Endothelial cell of umbilical vein (primary cell): ENCODE results near the gene LYZL6. TPM values are rescaled to one million over a fixed set of nuclear protein-coding genes. Genes with fewer than 3 reads are reported as not detected.

Source experiments
- BruUV-seq: library from RNA; stranded (reverse); fragments of 400-500 nt; replicated peaks from 2 replicates; lab custom pipeline; 2021; lab: Mats Ljungman, UMichigan
- CTCF ChIA-PET: fragments of 300-600, 350-600 bp; sonication (Branson Sonifier 250); formaldehyde crosslinking; loops from one replicate; lab custom pipeline; 2021; ENCODE audit warnings: antibody characterized with exemption, inconsistent platforms; lab: Charles Lee
- POLR2A ChIA-PET: fragments of 300-600, 350-600 bp; sonication (Branson Sonifier 250); formaldehyde crosslinking; loops from one replicate; lab custom pipeline; 2021; ENCODE audit warnings: antibody characterized with exemption, inconsistent platforms; lab: Charles Lee
- DNase-seq: peaks from one replicate; pipeline ENCODE4 v3.0.0-alpha.2; 2011; ENCODE audit warnings: low read depth, low spot score
- FAIRE-seq: peaks from 2 replicates; lab custom pipeline; 2011; peaks lifted over from hg19 to GRCh38; lab: Jason Lieb, UNC
- H2AFZ ChIP-seq: 2 replicates; pipeline ENCODE4 v1.6.0; 2012; ENCODE audit warnings: low read depth, low read length, control low read depth, inconsistent platforms
- H3K27ac ChIP-seq: 2 replicates; pipeline ENCODE4 v1.5.1; 2011; ENCODE audit warnings: low read depth, mild to moderate bottlenecking, control low read depth, low read length, moderate library complexity; ENCODE audit not compliant: insufficient read depth
- H3K27me3 ChIP-seq, 2 experiments: 2 replicates each; pipeline versions ENCODE4 v1.6.0 to v1.6.1; 2011; ENCODE audit warnings: low read length in 2 of 2, mixed read lengths in 1 of 2; ENCODE audit not compliant: control insufficient read depth in 2 of 2, insufficient read depth in 2 of 2
- H3K36me3 ChIP-seq, 2 experiments: 2 replicates in 1 of 2; 3 replicates in 1 of 2; pipeline ENCODE4 v1.5.1; 2011; ENCODE audit warnings: low read length in 2 of 2, mild to moderate bottlenecking in 1 of 2, moderate library complexity in 1 of 2; ENCODE audit not compliant: control insufficient read depth in 2 of 2, insufficient read depth in 2 of 2; ENCODE audit errors: extremely low read depth in 1 of 2
- H3K4me1 ChIP-seq: 3 replicates; pipeline ENCODE4 v1.5.1; 2011; ENCODE audit warnings: mild to moderate bottlenecking, low read length; ENCODE audit not compliant: control insufficient read depth, insufficient read depth; ENCODE audit errors: extremely low read depth
- H3K4me2 ChIP-seq: 2 replicates; pipeline ENCODE4 v1.6.1; 2011; ENCODE audit warnings: low read length, control low read depth, mixed read lengths; ENCODE audit not compliant: insufficient read depth
- H3K4me3 ChIP-seq, 3 experiments: fragments of 200-600 bp in 1 of 3; sonication (generic), shearing (Covaris generic) in 1 of 3; replicated peaks in 1 of 3; 2 replicates each; pipeline ENCODE4 v1.5.1; 2011 to 2016; ENCODE audit warnings: control low read depth in 3 of 3, low read length in 3 of 3, mild to moderate bottlenecking in 2 of 3, inconsistent platforms in 1 of 3, low read depth in 1 of 3, moderate library complexity in 1 of 3; ENCODE audit not compliant: insufficient read depth in 1 of 3
- H3K79me2 ChIP-seq: 2 replicates; pipeline ENCODE4 v1.6.0; 2012; ENCODE audit warnings: low read length, inconsistent platforms; ENCODE audit not compliant: control insufficient read depth, insufficient read depth
- H3K9ac ChIP-seq: replicated peaks from 2 replicates; pipeline ENCODE3; 2011; ENCODE audit warnings: low read length, control low read depth; ENCODE audit not compliant: insufficient read depth; ENCODE audit errors: extremely low read depth
- H3K9me1 ChIP-seq: replicated peaks from 3 replicates; pipeline ENCODE4 v1.6.0; 2011; ENCODE audit warnings: mild to moderate bottlenecking, low read length; ENCODE audit not compliant: control insufficient read depth, insufficient read depth; ENCODE audit errors: extremely low read depth
- H3K9me3 ChIP-seq: replicated peaks from 2 replicates; pipeline ENCODE4 v1.5.1; 2012; ENCODE audit warnings: low read length, inconsistent platforms; ENCODE audit not compliant: control insufficient read depth, insufficient read depth
- H4K20me1 ChIP-seq: replicated peaks from 2 replicates; pipeline ENCODE3; 2011; ENCODE audit warnings: mild to moderate bottlenecking, low read length; ENCODE audit not compliant: control insufficient read depth, insufficient read depth; ENCODE audit errors: extremely low read depth
- CTCF ChIP-seq, 2 donors: IDR thresholded peaks; 1 replicate in 1 of 2; 2 replicates in 1 of 2; pipeline ENCODE4 v1.5.1; 2011; ENCODE audit warnings: low read length in 2 of 2, mild to moderate bottlenecking in 2 of 2, moderate library complexity in 2 of 2, control low read depth in 1 of 2, inconsistent platforms in 1 of 2, low read depth in 1 of 2; ENCODE audit not compliant: insufficient read depth in 1 of 2; ENCODE audit errors: extremely low read depth in 1 of 2
- EZH2 ChIP-seq: IDR thresholded peaks from 2 replicates; pipeline ENCODE4 v1.6.1; 2012; ENCODE audit warnings: borderline replicate concordance, low read depth, mild to moderate bottlenecking, moderate library complexity, low read length, inconsistent platforms; ENCODE audit not compliant: severe bottlenecking
- FOS ChIP-seq: IDR thresholded peaks from 2 replicates; pipeline ENCODE4 v1.6.1; 2011; ENCODE audit warnings: mild to moderate bottlenecking, low read length, moderate library complexity, borderline replicate concordance; ENCODE audit not compliant: insufficient read depth
- GATA2 ChIP-seq: IDR thresholded peaks from 2 replicates; pipeline ENCODE4 v1.7.0; 2011; ENCODE audit warnings: low read depth, mild to moderate bottlenecking, moderate library complexity, mixed read lengths, low read length; ENCODE audit not compliant: insufficient read length, insufficient read depth
- JUN ChIP-seq: IDR thresholded peaks from 2 replicates; pipeline ENCODE4 v1.6.1; 2011; ENCODE audit warnings: borderline replicate concordance, low read depth; ENCODE audit not compliant: insufficient read length, insufficient read depth
- MAX ChIP-seq: IDR thresholded peaks from 2 replicates; pipeline ENCODE4 v1.6.1; 2011; ENCODE audit not compliant: insufficient read depth, insufficient read length
- MYC ChIP-seq: IDR thresholded peaks from one replicate; pipeline ENCODE4 v1.6.1; 2011; ENCODE audit warnings: mild to moderate bottlenecking, low read depth, low read length
- POLR2A ChIP-seq: IDR thresholded peaks from 2 replicates; pipeline ENCODE4 v1.6.1; 2012; ENCODE audit warnings: low read depth, mild to moderate bottlenecking, control low read depth, low read length
- POLR2AphosphoS5 ChIP-seq: IDR thresholded peaks from 2 replicates; pipeline ENCODE4 v1.6.1; 2012; ENCODE audit warnings: low read depth, mild to moderate bottlenecking, control low read depth, low read length, moderate library complexity; ENCODE audit not compliant: insufficient read depth
- dilution Hi-C: fragments of 300-500 bp; cut with MboI; formaldehyde crosslinking; loops from one replicate; pipeline ENCODE4 v1.15.0; 2019; ENCODE audit warnings: low sequenced_read_pairs; ENCODE audit not compliant: extremely low pct_ligation_motif_present
- intact Hi-C: fragments of 100-400 bp; cut with micrococcal nuclease; formaldehyde crosslinking; loops from one replicate; pipeline ENCODE4 v1.10.0; 2022
- polyA plus RNA-seq, 4 experiments: library from polyadenylated mRNA; depleted of rRNA in 3 of 4; stranded (reverse) in 3 of 4; unstranded in 1 of 4; fragments of >200 nt; gene quantifications; 2 replicates each; pipeline versions ENCODE4 v1.2.1 to v1.2.3, GENCODE V29; 2011 to 2012; ENCODE audit warnings: missing spikeins in 1 of 4
- total RNA-seq: library from RNA; stranded (reverse); gene quantifications from 2 replicates; pipeline ENCODE4 v1.2.3, GENCODE V29; 2021

The LYZL6 gene
- total and polyA plus RNA-seq, 2 donors (not counting 3 experiments of a cell fraction or from before 2014, with no cell fraction given): not detected

GRCh38 chr17:35901631-35902175 is 41.8 kb downstream of the LYZL6 start:
- no peak for TF ChIP-seq POLR2AphosphoS5
- no peak for TF ChIP-seq GATA2
- TF ChIP-seq POLR2A: no peak
- no peak for TF ChIP-seq CTCF (IDR thresholded peaks at IDR 0.05; ENCODE audit: extremely low read depth in 1 of 2, insufficient read depth in 1 of 2, low read depth in 1 of 2, low read length in 2 of 2)
- no peak for TF ChIP-seq EZH2
- TF ChIP-seq JUN: no peak
- no peak for TF ChIP-seq FOS
- TF ChIP-seq MYC: no peak
- TF ChIP-seq MAX: no peak
- no peak overlapping the region for H2AFZ ChIP-seq
- H3K36me3 ChIP-seq: no peaks in the 10 kb centered on the region
- no peaks in the 10 kb centered on the region for H3K9me1 ChIP-seq
- POLR2A ChIA-PET: no interaction called here
- no peaks in the 10 kb centered on the region for H3K79me2 ChIP-seq
- CTCF ChIA-PET: no interaction called here
- no peak overlapping the region for H3K9ac ChIP-seq
- no peaks in the 10 kb centered on the region for H3K4me1 ChIP-seq
- no peaks in the 10 kb centered on the region for H4K20me1 ChIP-seq
- intact Hi-C loops (no loop called here), dilution Hi-C loops (no loop called here)
- BruUV-seq: no TSS peak
- FAIRE-seq (no peak), DNase-seq (no peak)
- no peak overlapping the region for H3K4me2 ChIP-seq
- H3K27me3 ChIP-seq: peaks cover 0 to 4% of the 10 kb centered on the region in 2 experiments
- no peak overlapping the region for H3K4me3 ChIP-seq
- no peaks in the 10 kb centered on the region for H3K9me3 ChIP-seq
- no peak overlapping the region for H3K27ac ChIP-seq
